Activated CD4-positive, alpha-beta T cell treated with anti-CD3 and anti-CD28 coated beads, Interleukin-2, amount 50 U/mL, for 48 hours (primary cell): ENCODE results near the gene PILRA.
"Not testable (repeated sequence)": the region's sequence is repeated elsewhere in the genome, so short reads cannot be mapped to it uniquely, and the experiment has no call there.

ENCODE experiments used
- DNase-seq, 2 experiments: peaks; one replicate each; pipeline ENCODE4 v3.0.0-alpha.2; 2020

PILRA gene

GRCh38 chr7:100358027-100358856, 15.0 kb upstream of the PILRA start, which contains the start of gene PILRB:
PILRB (plus strand) TSS chr7:100358117; CDS start chr7:100358303, 186 bp downstream.
- DNase-seq: no peak

- DNase-seq: no peak
These were observed 14.5 kb upstream of the PILRA start for GRCh38 chr7:100358857-100359212.

- no peak for DNase-seq
These were observed 13.0 kb upstream of the PILRA start for GRCh38 chr7:100360135-100360854.

- no peak for DNase-seq
These were observed 10.2 kb upstream of the PILRA start for GRCh38 chr7:100363098-100363497.

- not testable (repeated sequence) for DNase-seq
These were observed 9.5 kb upstream of the PILRA start for GRCh38 chr7:100363797-100364196.

- DNase-seq: no peak
These were observed 8.8 kb upstream of the PILRA start for GRCh38 chr7:100364480-100364879.

- DNase-seq: not testable (repeated sequence)
These were observed 7.3 kb upstream of the PILRA start for GRCh38 chr7:100365998-100366367.

- peak; percentile 31 to 48 for DNase-seq
These were observed 6.7 kb upstream of the PILRA start for GRCh38 chr7:100366411-100367250.

- no peak for DNase-seq
These were observed 6.1 kb upstream of the PILRA start for GRCh38 chr7:100367251-100367620.

- no peak for DNase-seq
These were observed 5.3 kb upstream of the PILRA start for GRCh38 chr7:100367676-100368613.

GRCh38 chr7:100369105-100369504, 4.2 kb upstream of the PILRA start:
- DNase-seq: no peak

- DNase-seq: no peak
These were observed 3.0 kb upstream of the PILRA start for GRCh38 chr7:100370303-100370702.

GRCh38 chr7:100370746-100371145, 2.5 kb upstream of the PILRA start:
- no peak for DNase-seq

- no peak for DNase-seq
These were observed 1.6 kb upstream of the PILRA start for GRCh38 chr7:100371561-100372171.

- no peak for DNase-seq
These were observed 1.0 kb upstream of the PILRA start for GRCh38 chr7:100372256-100372655.

- DNase-seq: no peak
These were observed 593 bp upstream of the PILRA start for GRCh38 chr7:100372694-100373093.

GRCh38 chr7:100373870-100374598, 747 bp downstream of the PILRA start:
- not testable (repeated sequence) for DNase-seq

- no peak for DNase-seq
These were observed 1.3 kb downstream of the PILRA start for GRCh38 chr7:100374601-100375000.

- no peak for DNase-seq
These were observed 2.8 kb downstream of the PILRA start for GRCh38 chr7:100376066-100376465.

- DNase-seq: no peak
These were observed 4.9 kb downstream of the PILRA start for GRCh38 chr7:100378114-100378755.

GRCh38 chr7:100380196-100380595, 6.9 kb downstream of the PILRA start:
- no peak for DNase-seq
